WTC11 (cell line): Measurements from ENCODE around the gene PCBD1. TPM values are rescaled to one million over a fixed set of nuclear protein-coding genes. Genes with fewer than 3 reads are reported as not detected.

ENCODE experiments used
- ATAC-seq: fragments of 200-7000 bp; cut with Tn5 transposase; 2 replicates; pipeline ENCODE4 v1.10.0; 2021; ENCODE audit warnings: mild to moderate bottlenecking, moderate library complexity
- CTCF ChIA-PET: fragments of 300-600 bp; sonication (Branson Sonifier 250); formaldehyde crosslinking; loops from one replicate; lab custom pipeline; 2021; ENCODE audit warnings: antibody characterized with exemption; lab: Charles Lee
- POLR2A ChIA-PET: fragments of 350-600 bp; sonication (Branson Sonifier 250); formaldehyde crosslinking; loops from one replicate; lab custom pipeline; 2021; ENCODE audit warnings: antibody characterized with exemption; lab: Charles Lee
- DNase-seq: peaks from one replicate; pipeline ENCODE4 v3.0.0; 2021; ENCODE audit warnings: low spot score
- H3K27ac Mint-ChIP-seq: 2 replicates; pipeline ENCODE4 v1.8.0; 2021; ENCODE audit warnings: mixed read lengths
- H3K27me3 Mint-ChIP-seq: 2 replicates; pipeline ENCODE4 v1.8.0; 2021; ENCODE audit warnings: low read depth, mild to moderate bottlenecking, moderate library complexity, mixed read lengths
- H3K36me3 Mint-ChIP-seq: 2 replicates; pipeline ENCODE4 v1.8.0; 2021; ENCODE audit warnings: mixed read lengths
- H3K4me1 Mint-ChIP-seq: 2 replicates; pipeline ENCODE4 v1.8.0; 2022; ENCODE audit warnings: mixed read lengths
- H3K4me3 Mint-ChIP-seq: 2 replicates; pipeline ENCODE4 v1.8.0; 2021; ENCODE audit warnings: mild to moderate bottlenecking, moderate library complexity, mixed read lengths
- H3K9me3 Mint-ChIP-seq: 2 replicates; pipeline ENCODE4 v1.8.0; 2021; ENCODE audit warnings: mixed read lengths
- AFF4 ChIP-seq: sonication (generic); formaldehyde crosslinking; IDR thresholded peaks from 2 replicates; pipeline ENCODE4 v1.8.1; 2023; ENCODE audit warnings: mild to moderate bottlenecking, missing genetic modification reagents, borderline replicate concordance
- AR ChIP-seq: fragments of 250-450 bp; sonication (Bioruptor Pico); IDR thresholded peaks from 2 replicates; pipeline ENCODE4 v1.9.0; 2021; ENCODE audit warnings: mild to moderate bottlenecking
- ATF3 ChIP-seq: sonication (generic); formaldehyde crosslinking; conservative IDR thresholded peaks from 2 replicates; pipeline ENCODE4 v1.8.1; 2022; ENCODE audit warnings: mild to moderate bottlenecking, missing genetic modification reagents
- CBFB ChIP-seq: sonication (generic); formaldehyde crosslinking; IDR thresholded peaks from 2 replicates; pipeline ENCODE4 v1.8.1; 2022; ENCODE audit warnings: mild to moderate bottlenecking, low read depth, missing genetic modification reagents
- CDX4 ChIP-seq: fragments of 250-450 bp; sonication (Bioruptor Pico); IDR thresholded peaks from 2 replicates; pipeline ENCODE4 v1.9.0; 2021; ENCODE audit warnings: moderate library complexity, mild to moderate bottlenecking, inconsistent platforms, borderline replicate concordance
- CREB1 ChIP-seq: sonication (generic); formaldehyde crosslinking; IDR thresholded peaks from 2 replicates; pipeline ENCODE4 v1.8.0; 2023; ENCODE audit warnings: mild to moderate bottlenecking, missing genetic modification reagents
- E2F5 ChIP-seq: sonication (generic); formaldehyde crosslinking; IDR thresholded peaks from 2 replicates; pipeline ENCODE4 v1.8.1; 2022; ENCODE audit warnings: mild to moderate bottlenecking, moderate library complexity, missing genetic modification reagents
- ELF4 ChIP-seq: sonication (generic); formaldehyde crosslinking; IDR thresholded peaks from 2 replicates; pipeline ENCODE4 v1.8.1; 2022; ENCODE audit warnings: low read depth, mild to moderate bottlenecking, moderate library complexity, missing genetic modification reagents
- FOXP4 ChIP-seq: sonication (generic); formaldehyde crosslinking; IDR thresholded peaks from 2 replicates; pipeline ENCODE4 v1.8.0; 2022; ENCODE audit warnings: mild to moderate bottlenecking, missing genetic modification reagents
- GRHL2 ChIP-seq: fragments of 250-450 bp; sonication (Bioruptor Pico); IDR thresholded peaks from 2 replicates; pipeline ENCODE4 v1.8.0; 2022; ENCODE audit warnings: mild to moderate bottlenecking, moderate library complexity; ENCODE audit not compliant: insufficient replicate concordance, severe bottlenecking
- JUN ChIP-seq: sonication (generic); formaldehyde crosslinking; IDR thresholded peaks from 2 replicates; pipeline ENCODE4 v1.8.0; 2023; ENCODE audit warnings: mild to moderate bottlenecking, missing genetic modification reagents
- MXD4 ChIP-seq: fragments of 250-450 bp; sonication (Bioruptor Pico); IDR thresholded peaks from 2 replicates; pipeline ENCODE4 v1.8.0; 2021; ENCODE audit warnings: mild to moderate bottlenecking, moderate library complexity, borderline replicate concordance
- MYBL2 ChIP-seq: sonication (generic); formaldehyde crosslinking; IDR thresholded peaks from 2 replicates; pipeline ENCODE4 v1.8.1; 2023; ENCODE audit warnings: mild to moderate bottlenecking, moderate library complexity, missing genetic modification reagents
- PREB ChIP-seq: sonication (generic); formaldehyde crosslinking; IDR thresholded peaks from 2 replicates; pipeline ENCODE4 v1.8.1; 2022; ENCODE audit warnings: mild to moderate bottlenecking, missing genetic modification reagents, moderate library complexity, borderline replicate concordance
- PRRX2 ChIP-seq: fragments of 250-450 bp; sonication (Bioruptor Pico); IDR thresholded peaks from 2 replicates; pipeline ENCODE4 v1.8.0; 2021; ENCODE audit warnings: mild to moderate bottlenecking
- SMAD3 ChIP-seq: sonication (generic); formaldehyde crosslinking; IDR thresholded peaks from 2 replicates; pipeline ENCODE4 v1.8.0; 2022; ENCODE audit warnings: missing genetic modification reagents, mild to moderate bottlenecking, borderline replicate concordance
- TEAD1 ChIP-seq: sonication (generic); formaldehyde crosslinking; IDR thresholded peaks from 2 replicates; pipeline ENCODE4 v1.8.0; 2022; ENCODE audit warnings: mild to moderate bottlenecking, missing genetic modification reagents
- ZNF317 ChIP-seq: sonication (generic); formaldehyde crosslinking; IDR thresholded peaks from 2 replicates; pipeline ENCODE4 v1.8.1; 2023; ENCODE audit warnings: low read depth, mild to moderate bottlenecking, moderate library complexity, missing genetic modification reagents, borderline replicate concordance
- ZNF671 ChIP-seq: fragments of 250-450 bp; sonication (Bioruptor Pico); IDR thresholded peaks from 2 replicates; pipeline ENCODE4 v1.8.0; 2021; ENCODE audit warnings: mild to moderate bottlenecking
- total RNA-seq: library from RNA; stranded (reverse); gene quantifications from 3 replicates; pipeline ENCODE4 v1.2.3, GENCODE V29; 2021

Gene PCBD1
- total RNA-seq, 1 experiment from 2014 or later, result 32.5 TPM

GRCh38 chr10:70917635-70918034 lies 29.3 kb upstream of the PCBD1 start:
- Mint-ChIP-seq H3K27ac (no peak overlapping the region), H3K4me1 (no peaks in the 10 kb centered on the region; the same call in 1 of the 2 replicates), H3K4me3 (no peak overlapping the region), H3K27me3 (no peaks in the 10 kb centered on the region; the same call in 1 of the 2 replicates), H3K36me3 (no peaks in the 10 kb centered on the region), H3K9me3 (no peaks in the 10 kb centered on the region)
- ATAC-seq (no peak), DNase-seq (no peak)
- POLR2A ChIA-PET, result no interaction called here
- CTCF ChIA-PET, result interaction anchor here (3.6 kb wide), 1 partner anchor 14 kb away, joined by 19 read pairs; no protein-coding TSS in a partner anchor
- TF ChIP-seq JUN (CRISPR knock-in tag) (no peak), CREB1 (CRISPR knock-in tag) (no peak), CDX4 (CRISPR knock-in tag) (no peak), PRRX2 (CRISPR knock-in tag) (no peak)
- TF ChIP-seq, all 79 proteins: peak for 0

GRCh38 chr10:70917226-70917625 lies 28.9 kb upstream of the PCBD1 start:
- CTCF ChIA-PET, result interaction anchor here (3.6 kb wide), 1 partner anchor 14 kb away, joined by 19 read pairs; no protein-coding TSS in a partner anchor
- no peaks in the 10 kb centered on the region; the same call in 1 of the 2 replicates for H3K4me1 Mint-ChIP-seq
- H3K27ac Mint-ChIP-seq, result no peak overlapping the region
- no peak for DNase-seq
- no peak for ATAC-seq
- no peaks in the 10 kb centered on the region; the same call in 1 of the 2 replicates for H3K27me3 Mint-ChIP-seq
- H3K36me3 Mint-ChIP-seq, result no peaks in the 10 kb centered on the region
- H3K4me3 Mint-ChIP-seq, result no peak overlapping the region
- POLR2A ChIA-PET, result no interaction called here
- TF ChIP-seq PREB (CRISPR knock-in tag), result no peak
- TF ChIP-seq ZNF317 (CRISPR knock-in tag), result no peak
- no peak for TF ChIP-seq TEAD1 (CRISPR knock-in tag)
- TF ChIP-seq ELF4 (CRISPR knock-in tag), result no peak
- H3K9me3 Mint-ChIP-seq, result 0 out of 2 replicates have a peak, but pooled peaks cover under 1% of the 10 kb centered on the region

- Mint-ChIP-seq H3K27me3 (no peaks in the 10 kb centered on the region; the same call in 1 of the 2 replicates), H3K27ac (no peak overlapping the region), H3K4me1 (no peaks in the 10 kb centered on the region; the same call in 1 of the 2 replicates), H3K36me3 (no peaks in the 10 kb centered on the region), H3K9me3 (peaks cover 3% of the 10 kb centered on the region; the same call in 1 of the 2 replicates), H3K4me3 (no peak overlapping the region)
- ChIA-PET POLR2A (no interaction called here), CTCF (interaction anchor here (3.6 kb wide), 1 partner anchor 13 kb away, joined by 19 read pairs; no protein-coding TSS in a partner anchor)
- DNase-seq (no peak), ATAC-seq (no peak)
- TF ChIP-seq ATF3 (CRISPR knock-in tag) (no peak), SMAD3 (CRISPR knock-in tag) (no peak), CBFB (CRISPR knock-in tag) (no peak), GRHL2 (CRISPR knock-in tag) (no peak), AFF4 (CRISPR knock-in tag) (no peak), E2F5 (CRISPR knock-in tag) (no peak), FOXP4 (no peak), AR (CRISPR knock-in tag) (no peak), MXD4 (CRISPR knock-in tag) (no peak), MYBL2 (CRISPR knock-in tag) (no peak), ZNF671 (CRISPR knock-in tag) (no peak)
Observed at GRCh38 chr10:70916241-70916640, 27.9 kb upstream of the PCBD1 start.
